Epithelial cell of esophagus (primary cell): ENCODE data around the gene SLC37A2.

ENCODE experiments used
- DNase-seq: peaks from one replicate; pipeline ENCODE4 v3.0.0; 2010; ENCODE audit warnings: low read depth
- H3K4me3 ChIP-seq: 2 replicates; pipeline ENCODE4 v1.5.1; 2011; ENCODE audit warnings: mild to moderate bottlenecking, low read length, control low read depth
- CTCF ChIP-seq: IDR thresholded peaks from 2 replicates; pipeline ENCODE4 v1.5.1; 2011; ENCODE audit warnings: low read depth, mild to moderate bottlenecking, low read length, control low read depth, inconsistent platforms; ENCODE audit not compliant: insufficient read depth; ENCODE audit errors: missing control alignments

Gene SLC37A2

DNA sequence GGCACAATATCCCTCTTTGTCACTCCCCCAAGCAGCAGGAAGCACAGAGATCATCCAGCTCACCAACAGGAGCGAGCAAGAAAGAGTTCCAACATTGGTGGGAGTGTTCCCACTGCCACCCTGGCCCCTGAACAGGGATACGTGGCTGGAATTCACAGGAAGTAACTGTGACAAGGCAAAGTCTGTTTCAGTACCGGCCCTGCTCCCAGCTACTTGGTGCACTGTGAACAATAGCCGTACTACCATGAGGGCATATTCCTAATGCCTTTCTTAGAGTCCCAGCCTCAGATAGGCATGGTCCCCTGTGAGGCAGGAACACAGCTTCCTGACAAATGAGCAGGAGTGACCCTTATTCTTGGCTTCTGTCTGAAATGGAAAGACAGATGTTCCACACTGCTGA lies 1.8 kb upstream of the SLC37A2 start:
- DNase-seq, result no peak
- TF ChIP-seq CTCF, result no peak

GRCh38 chr11:125062218-125062930 lies 731 bp upstream of the SLC37A2 start:
- peak overlapping the region; percentile 55 for H3K4me3 ChIP-seq
- TF ChIP-seq CTCF, result no peak
- no peak for DNase-seq

More for the DNA sequence above, 1.8 kb upstream of the SLC37A2 start:
- H3K4me3 ChIP-seq, result no peak overlapping the region

GRCh38 chr11:125063429-125064043 lies 431 bp downstream of the SLC37A2 start:
- peak overlapping the region; percentile 55 for H3K4me3 ChIP-seq
- no peak for TF ChIP-seq CTCF
- DNase-seq, result no peak

GRCh38 chr11:125064070-125064469 lies 965 bp downstream of the SLC37A2 start:
- H3K4me3 ChIP-seq, result peak overlapping the region; percentile 55
- no peak for TF ChIP-seq CTCF

GRCh38 chr11:125068368-125068767 lies 5.3 kb downstream of the SLC37A2 start:
- no peak overlapping the region for H3K4me3 ChIP-seq
- TF ChIP-seq CTCF, result no peak
- no peak for DNase-seq

More at GRCh38 chr11:125064070-125064469, 965 bp downstream of the SLC37A2 start:
- no peak for DNase-seq

GRCh38 chr11:125069008-125069407 lies 5.9 kb downstream of the SLC37A2 start:
- no peak for TF ChIP-seq CTCF
- DNase-seq, result no peak
- H3K4me3 ChIP-seq, result no peak overlapping the region

- DNase-seq, result peak; percentile 56
- no peak for TF ChIP-seq CTCF
- H3K4me3 ChIP-seq, result no peak overlapping the region
These were observed 6.7 kb downstream of the SLC37A2 start for GRCh38 chr11:125069796-125070195.
